Duodenal mucosa (tissue), 2 donors: ENCODE results near the gene DOK5.

ENCODE experiments used
- H3K27ac ChIP-seq: one replicate; pipeline ENCODE4 v1.7.0; 2013; ENCODE audit warnings: low read depth, low read length
- H3K27me3 ChIP-seq, 2 donors: one replicate each; pipeline ENCODE4 v1.7.0; 2013; ENCODE audit warnings: low read length in 2 of 2, control low read depth in 1 of 2; ENCODE audit not compliant: insufficient read depth in 2 of 2, control insufficient read depth in 1 of 2
- H3K36me3 ChIP-seq, 2 donors: one replicate each; pipeline ENCODE4 v1.7.0; 2013; ENCODE audit warnings: low read length in 2 of 2, control low read depth in 1 of 2; ENCODE audit not compliant: insufficient read depth in 2 of 2, control insufficient read depth in 1 of 2
- H3K4me1 ChIP-seq, 2 donors: one replicate each; pipeline ENCODE4 v1.7.0; 2013; ENCODE audit warnings: low read length in 2 of 2, control low read depth in 1 of 2; ENCODE audit not compliant: insufficient read depth in 2 of 2, control insufficient read depth in 1 of 2
- H3K4me3 ChIP-seq, 2 donors: one replicate each; pipeline ENCODE4 v1.7.0; 2013; ENCODE audit warnings: low read length in 2 of 2, low read depth in 1 of 2
- H3K9ac ChIP-seq, 2 donors: one replicate each; pipeline ENCODE4 v1.7.0; 2013; ENCODE audit warnings: low read length in 2 of 2, low read depth in 1 of 2
- H3K9me3 ChIP-seq, 2 donors: one replicate each; pipeline ENCODE4 v1.7.0; 2013; ENCODE audit warnings: low read length in 2 of 2, control low read depth in 1 of 2; ENCODE audit not compliant: control insufficient read depth in 1 of 2

The DOK5 gene

DNA sequence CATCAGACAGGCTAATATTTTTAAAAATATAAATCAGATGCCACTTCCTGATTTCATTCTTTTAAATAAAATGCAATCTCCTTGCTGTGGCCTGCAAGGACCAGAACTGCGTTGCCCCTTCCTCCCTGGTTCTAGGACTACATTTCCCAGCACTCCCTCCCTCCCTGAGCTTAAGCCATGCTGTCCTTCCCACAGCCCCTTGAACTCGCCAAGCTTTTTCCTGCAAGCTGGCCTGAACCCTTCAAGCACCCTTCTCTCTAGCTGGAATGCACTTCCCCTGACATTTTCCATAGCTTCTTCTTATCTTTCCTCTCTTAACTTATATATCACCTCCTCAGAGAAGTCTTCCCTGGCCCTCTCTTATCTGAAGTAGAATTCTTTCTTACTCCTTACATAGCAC is 6.1 kb upstream of the DOK5 start:
- H3K4me1 ChIP-seq, result no peaks in the 10 kb centered on the region
- H3K36me3 ChIP-seq, result no peaks in the 10 kb centered on the region
- H3K27ac ChIP-seq, result no peak overlapping the region
- no peak overlapping the region for H3K9ac ChIP-seq
- H3K4me3 ChIP-seq, result no peak overlapping the region
- peaks cover 2 to 4% of the 10 kb centered on the region in 2 donors for H3K27me3 ChIP-seq
- no peaks in the 10 kb centered on the region for H3K9me3 ChIP-seq

DNA sequence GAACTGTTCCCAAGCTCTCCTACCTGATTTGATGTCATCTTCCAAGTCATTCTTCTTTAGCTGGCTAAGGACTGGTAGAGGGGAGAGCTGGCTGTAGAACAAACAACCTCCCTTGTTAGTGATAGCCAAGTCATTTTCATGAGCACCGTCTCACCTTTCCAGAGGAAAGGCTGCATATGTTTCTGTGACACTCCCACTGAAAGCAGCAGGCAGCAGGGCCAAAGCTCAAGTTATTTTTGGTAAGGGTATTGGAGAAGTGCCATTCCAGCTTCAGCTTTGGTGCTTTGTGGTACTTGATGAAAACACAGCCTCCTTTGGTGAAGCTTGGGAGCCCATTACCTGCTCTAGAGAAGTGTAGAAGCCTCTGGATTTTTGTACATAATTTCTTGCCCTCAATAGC is 5.4 kb upstream of the DOK5 start:
- no peaks in the 10 kb centered on the region for H3K4me1 ChIP-seq
- H3K36me3 ChIP-seq, result no peaks in the 10 kb centered on the region
- H3K27ac ChIP-seq, result no peak overlapping the region
- no peaks in the 10 kb centered on the region for H3K9me3 ChIP-seq
- no peak overlapping the region for H3K4me3 ChIP-seq
- H3K27me3 ChIP-seq, result peaks cover 6 to 11% of the 10 kb centered on the region in 2 donors
- H3K9ac ChIP-seq, result no peak overlapping the region

GRCh38 chr20:54470697-54471096 is 4.7 kb upstream of the DOK5 start:
- H3K9me3 ChIP-seq, result no peaks in the 10 kb centered on the region
- H3K4me1 ChIP-seq, result no peaks in the 10 kb centered on the region
- H3K27ac ChIP-seq, result no peak overlapping the region
- H3K27me3 ChIP-seq, result peaks cover 6 to 15% of the 10 kb centered on the region in 2 donors
- no peak overlapping the region for H3K9ac ChIP-seq
- no peaks in the 10 kb centered on the region for H3K36me3 ChIP-seq
- no peak overlapping the region for H3K4me3 ChIP-seq

- Histone ChIP-seq H3K27me3 (peaks cover 15 to 32% of the 10 kb centered on the region in 2 donors), H3K36me3 (no peaks in the 10 kb centered on the region), H3K27ac (no peak overlapping the region)
Measured at GRCh38 chr20:54472607-54473006, 2.8 kb upstream of the DOK5 start.

GRCh38 chr20:54473340-54473739 is 2.1 kb upstream of the DOK5 start:
- no peak overlapping the region for H3K9ac ChIP-seq
- peaks cover 15 to 32% of the 10 kb centered on the region in 2 donors for H3K27me3 ChIP-seq
- H3K9me3 ChIP-seq, result no peaks in the 10 kb centered on the region
- H3K4me1 ChIP-seq, result no peaks in the 10 kb centered on the region
- H3K36me3 ChIP-seq, result no peaks in the 10 kb centered on the region
- no peak overlapping the region for H3K27ac ChIP-seq
- no peak overlapping the region for H3K4me3 ChIP-seq

More at GRCh38 chr20:54472607-54473006, 2.8 kb upstream of the DOK5 start:
- Histone ChIP-seq H3K9me3 (no peaks in the 10 kb centered on the region), H3K9ac (no peak overlapping the region), H3K4me3 (no peak overlapping the region), H3K4me1 (no peaks in the 10 kb centered on the region)

GRCh38 chr20:54474046-54474445 is 1.3 kb upstream of the DOK5 start:
- H3K27me3 ChIP-seq, result peaks cover 15 to 32% of the 10 kb centered on the region in 2 donors
- no peaks in the 10 kb centered on the region for H3K9me3 ChIP-seq
- H3K36me3 ChIP-seq, result no peaks in the 10 kb centered on the region
- H3K4me3 ChIP-seq, result no peak overlapping the region
- no peak overlapping the region for H3K9ac ChIP-seq
- H3K4me1 ChIP-seq, result no peaks in the 10 kb centered on the region
- no peak overlapping the region for H3K27ac ChIP-seq

DNA sequence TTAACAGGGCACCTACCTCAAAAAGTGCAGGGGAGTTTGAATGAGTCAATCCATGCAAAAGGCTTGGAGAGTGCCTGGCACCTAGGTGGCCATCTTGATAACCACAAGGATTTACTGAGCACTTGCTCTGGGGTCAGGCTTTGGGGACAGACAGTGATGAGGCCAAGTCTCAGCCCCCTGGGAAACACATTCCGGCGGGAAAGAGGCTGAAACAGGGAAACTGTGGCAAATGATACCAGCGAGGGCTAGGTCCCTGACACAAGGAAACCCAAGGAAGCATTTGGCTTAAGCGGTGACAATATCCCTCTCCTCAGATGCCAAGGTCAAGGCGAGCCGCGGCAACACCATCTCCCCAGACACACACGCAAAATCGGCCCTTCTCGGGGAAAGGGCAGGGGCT is 527 bp upstream of the DOK5 start:
- no peak overlapping the region for H3K27ac ChIP-seq
- H3K9me3 ChIP-seq, result no peaks in the 10 kb centered on the region
- H3K27me3 ChIP-seq, result peaks cover 15 to 32% of the 10 kb centered on the region in 2 donors

DNA sequence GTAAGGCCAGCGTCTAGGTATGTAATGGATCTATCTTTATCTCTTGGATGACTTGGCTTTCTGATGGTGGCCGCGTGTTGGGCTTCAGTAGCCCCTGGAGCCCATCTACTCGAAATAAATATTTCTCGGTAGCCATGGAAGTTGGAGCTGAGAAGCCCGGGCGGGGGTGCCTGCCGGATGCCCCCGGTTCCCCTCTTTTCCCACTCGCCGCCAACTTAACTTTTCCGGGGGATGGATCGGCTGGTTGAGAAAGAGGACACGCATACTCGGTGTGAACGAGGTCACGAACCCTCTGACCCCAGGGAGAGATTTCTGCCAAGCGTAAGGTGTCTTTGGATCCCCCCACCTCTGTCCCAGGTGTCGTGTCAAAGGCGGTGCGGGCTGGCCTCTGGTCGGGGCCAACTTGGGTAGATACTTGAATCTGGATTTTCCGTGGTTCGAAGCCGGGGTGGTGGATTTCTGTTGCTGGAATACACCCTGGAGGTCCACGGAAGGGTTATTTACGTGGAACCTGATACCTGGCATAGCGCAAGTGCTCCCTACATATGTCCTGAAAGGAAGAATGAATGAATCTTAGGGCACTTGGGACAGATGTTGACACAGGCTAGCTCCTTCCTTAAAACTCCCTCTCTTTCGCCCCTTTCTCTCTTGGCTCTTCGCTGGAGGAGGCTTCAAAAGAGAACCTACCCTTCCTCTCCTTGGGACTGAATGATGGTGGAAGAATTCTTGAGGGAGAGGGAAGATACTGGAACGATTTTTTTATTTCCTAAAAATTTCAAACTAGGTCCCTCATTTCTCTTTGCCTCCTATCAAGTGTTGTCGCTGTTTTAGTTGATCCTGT is 996 bp downstream of the DOK5 start:
- Histone ChIP-seq H3K36me3 (no peaks in the 10 kb centered on the region), H3K9me3 (no peaks in the 10 kb centered on the region), H3K9ac (no peak overlapping the region), H3K27ac (no peak overlapping the region), H3K4me1 (no peaks in the 10 kb centered on the region), H3K27me3 (peaks cover 15 to 32% of the 10 kb centered on the region in 2 donors), H3K4me3 (peak overlapping the region in 1 of 2 donors; percentile 22)

More for the DNA sequence above, 527 bp upstream of the DOK5 start:
- H3K36me3 ChIP-seq, result no peaks in the 10 kb centered on the region
- H3K4me3 ChIP-seq, result no peak overlapping the region
- H3K4me1 ChIP-seq, result no peaks in the 10 kb centered on the region
- no peak overlapping the region for H3K9ac ChIP-seq

DNA sequence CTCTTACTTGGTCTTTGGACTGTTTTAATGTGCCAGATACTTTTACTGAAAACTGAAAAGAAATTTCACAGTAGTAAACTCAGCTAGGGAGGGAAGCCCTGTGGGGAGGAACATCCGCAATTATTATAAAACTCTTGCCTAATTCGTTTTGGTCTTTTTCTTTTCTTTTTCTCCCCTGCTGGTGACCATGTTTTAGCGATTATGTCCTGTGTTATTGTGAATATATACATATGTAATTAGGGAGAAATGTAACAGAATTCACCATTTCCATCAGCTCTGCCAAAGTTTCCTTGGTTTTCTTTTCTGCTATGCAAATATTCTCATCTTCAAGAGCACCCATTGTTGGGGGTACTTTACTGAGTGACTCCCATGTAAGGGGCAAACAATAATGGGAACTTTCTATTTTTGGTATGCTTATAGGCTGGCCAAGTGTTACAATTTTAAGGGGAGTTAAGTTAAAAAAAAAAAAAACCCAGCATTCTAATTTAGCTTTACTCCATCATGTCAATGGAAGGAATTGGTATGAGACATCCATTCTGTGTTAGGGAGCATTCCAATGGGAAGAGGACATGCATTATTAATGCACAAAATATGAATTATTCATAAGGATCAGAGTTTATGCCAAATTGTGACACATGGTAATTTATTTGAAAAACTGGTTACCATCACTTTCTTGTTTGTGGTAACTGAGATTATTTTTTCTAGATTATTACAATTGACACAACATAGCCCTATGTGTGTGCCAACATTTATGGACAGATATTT is 2.0 kb downstream of the DOK5 start:
- H3K9me3 ChIP-seq, result no peaks in the 10 kb centered on the region
- H3K9ac ChIP-seq, result no peak overlapping the region
- H3K36me3 ChIP-seq, result no peaks in the 10 kb centered on the region
- H3K4me3 ChIP-seq, result no peak overlapping the region
- H3K27ac ChIP-seq, result no peak overlapping the region
- no peaks in the 10 kb centered on the region for H3K4me1 ChIP-seq
- H3K27me3 ChIP-seq, result peaks cover 15 to 32% of the 10 kb centered on the region in 2 donors
